ENCODE measurements around the gene MYO9B. TPM values are rescaled to one million over a fixed set of nuclear protein-coding genes. Genes with fewer than 3 reads are reported as not detected.
"Not testable (repeated sequence)": the region's sequence is repeated elsewhere in the genome, so short reads cannot be mapped to it uniquely, and the experiment has no call there.

Gene MYO9B
- total RNA-seq, 3 donors from 2014 or later (not counting 1 experiment from before 2014, with no cell fraction given), result 321 to 378 (median 365) TPM

DNA sequence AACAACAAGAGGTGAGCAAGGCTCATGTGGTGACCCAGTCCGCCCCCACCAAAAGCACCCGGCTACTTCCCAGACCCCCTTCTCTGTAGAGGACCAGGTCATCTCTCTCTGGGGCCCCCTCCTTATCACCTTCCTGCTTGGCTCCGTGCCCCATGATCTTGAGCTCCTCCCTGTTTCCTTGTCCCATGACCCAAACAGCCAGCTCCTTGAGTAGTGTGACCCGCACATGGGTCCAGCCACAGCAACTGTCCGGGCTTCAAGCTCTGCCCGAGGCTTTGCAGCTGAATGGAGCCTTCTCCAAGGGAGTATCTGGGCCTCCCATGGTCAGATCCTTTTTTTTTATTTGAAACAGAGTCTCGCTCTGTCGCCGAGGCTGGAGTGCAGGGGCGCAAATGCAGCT, 61.8 kb downstream of the MYO9B start:
- peaks cover 28 to 42% of the 10 kb centered on the region in 2 donors for H3K4me1 Mint-ChIP-seq

GRCh38 chr19:17138052-17138846, 62.7 kb downstream of the MYO9B start:
- H3K4me3 ChIP-seq (ENCODE audit: low read length); H3K27me3 Mint-ChIP-seq (ENCODE audit: low read depth in 2 of 2); H3K27me3 ChIP-seq (ENCODE audit: control insufficient read depth, insufficient read depth, low read length); H3K27ac ChIP-seq (ENCODE audit: low read length); H3K36me3 Mint-ChIP-seq; H3K36me3 ChIP-seq (ENCODE audit: control insufficient read depth, insufficient read depth, low read length); H3K9me3 Mint-ChIP-seq; H3K27ac Mint-ChIP-seq; intact Hi-C loops (cut with micrococcal nuclease); H3K9me3 ChIP-seq (ENCODE audit: control insufficient read depth, insufficient read depth, low read length); DNase-seq; H3K4me3 Mint-ChIP-seq: not testable (repeated sequence)
- ATAC-seq, result peak in 2 of 3 donors; percentile 19 to 78
- peaks cover 28 to 51% of the 10 kb centered on the region in 2 donors for H3K4me1 Mint-ChIP-seq
- 87% methylated on average over 7 of the region's 10 CpGs for WGBS (ENCODE audit: insufficient coverage)
- H3K4me1 ChIP-seq (ENCODE audit: control insufficient read depth, insufficient read depth, low read length), result peaks cover 25% of the 10 kb centered on the region

More for the DNA sequence above, 61.8 kb downstream of the MYO9B start:
- no peak for ATAC-seq
- Mint-ChIP-seq H3K27ac (peak overlapping the region; percentile 41 to 57), H3K9me3 (no peaks in the 10 kb centered on the region), H3K36me3 (no peaks in the 10 kb centered on the region), H3K27me3 (ENCODE audit: low read depth in 2 of 2) (no peaks in the 10 kb centered on the region), H3K4me3 (no peak overlapping the region)
- H3K9me3 ChIP-seq (ENCODE audit: control insufficient read depth, insufficient read depth, low read length), result no peaks in the 10 kb centered on the region
- H3K4me3 ChIP-seq (ENCODE audit: low read length), result no peak overlapping the region
- no peak overlapping the region for H3K27ac ChIP-seq (ENCODE audit: low read length)
- no peaks in the 10 kb centered on the region for H3K27me3 ChIP-seq (ENCODE audit: control insufficient read depth, insufficient read depth, low read length)
- intact Hi-C loops (cut with micrococcal nuclease), result no loop called here
- peaks cover 25% of the 10 kb centered on the region for H3K4me1 ChIP-seq (ENCODE audit: control insufficient read depth, insufficient read depth, low read length)
- DNase-seq, result no peak
- 99% methylated on average over 10 of the region's 10 CpGs for WGBS (ENCODE audit: insufficient coverage)
- TF ChIP-seq CTCF (IDR thresholded peaks at IDR 0.05), result no peak
- peaks cover 4% of the 10 kb centered on the region for H3K36me3 ChIP-seq (ENCODE audit: control insufficient read depth, insufficient read depth, low read length)

GRCh38 chr19:17138937-17139598, 63.5 kb downstream of the MYO9B start:
- Mint-ChIP-seq H3K4me1 (peaks cover 23 to 48% of the 10 kb centered on the region in 2 donors), H3K4me3 (no peak overlapping the region), H3K27ac (no peak overlapping the region), H3K9me3 (no peaks in the 10 kb centered on the region), H3K27me3 (ENCODE audit: low read depth in 2 of 2) (no peaks in the 10 kb centered on the region), H3K36me3 (no peaks in the 10 kb centered on the region)
- Histone ChIP-seq H3K9me3 (ENCODE audit: control insufficient read depth, insufficient read depth, low read length) (no peaks in the 10 kb centered on the region), H3K36me3 (ENCODE audit: control insufficient read depth, insufficient read depth, low read length) (peaks cover 7% of the 10 kb centered on the region), H3K4me1 (ENCODE audit: control insufficient read depth, insufficient read depth, low read length) (peaks cover 25% of the 10 kb centered on the region), H3K27ac (ENCODE audit: low read length) (no peak overlapping the region), H3K4me3 (ENCODE audit: low read length) (no peak overlapping the region), H3K27me3 (ENCODE audit: control insufficient read depth, insufficient read depth, low read length) (no peaks in the 10 kb centered on the region)
- ATAC-seq, result no peak
- DNase-seq, result no peak
- intact Hi-C loops (cut with micrococcal nuclease), result no loop called here
- no peak for TF ChIP-seq CTCF (IDR thresholded peaks at IDR 0.05)
- WGBS (ENCODE audit: insufficient coverage), result 96% methylated on average over 10 of the region's 10 CpGs

DNA sequence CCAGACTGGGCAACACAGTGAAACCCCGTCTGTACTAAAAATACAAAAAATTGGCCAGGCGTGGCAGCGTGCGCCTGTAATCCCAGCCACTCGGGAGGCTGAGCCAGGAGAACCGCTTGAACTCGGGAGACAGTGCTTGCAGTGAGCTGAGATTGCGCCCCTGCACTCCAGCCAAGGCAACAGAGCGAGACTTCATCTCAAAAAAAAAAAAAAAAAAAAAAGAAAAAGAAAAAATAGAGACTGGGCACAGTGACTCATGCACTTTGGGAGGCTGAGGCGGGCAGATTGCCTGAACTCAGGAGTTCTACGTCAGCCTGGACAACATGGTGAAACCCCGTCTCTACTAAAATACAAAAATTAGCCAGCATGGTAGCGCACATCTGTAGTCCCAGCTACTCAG, 69.2 kb downstream of the MYO9B start:
- DNase-seq; H3K27me3 ChIP-seq (ENCODE audit: control insufficient read depth, insufficient read depth, low read length); H3K27me3 Mint-ChIP-seq (ENCODE audit: low read depth in 2 of 2); H3K36me3 Mint-ChIP-seq; H3K4me1 ChIP-seq (ENCODE audit: control insufficient read depth, insufficient read depth, low read length); ATAC-seq; H3K9me3 ChIP-seq (ENCODE audit: control insufficient read depth, insufficient read depth, low read length); intact Hi-C loops (cut with micrococcal nuclease); H3K4me3 ChIP-seq (ENCODE audit: low read length); H3K9me3 Mint-ChIP-seq; H3K27ac ChIP-seq (ENCODE audit: low read length); H3K27ac Mint-ChIP-seq: not testable (repeated sequence)
- WGBS (ENCODE audit: insufficient coverage), result 95% methylated on average over 13 of the region's 13 CpGs
- H3K36me3 ChIP-seq (ENCODE audit: control insufficient read depth, insufficient read depth, low read length), result peaks cover 34% of the 10 kb centered on the region
- peak overlapping the region; percentile 25 for H3K4me3 Mint-ChIP-seq
- peaks cover 9 to 31% of the 10 kb centered on the region in 2 donors for H3K4me1 Mint-ChIP-seq
